Lower leg skin (tissue), 4 donors: ENCODE data around the gene ADGRA1. TPM values are rescaled to one million over a fixed set of nuclear protein-coding genes. Genes with fewer than 3 reads are reported as not detected.

ENCODE experiments used
- DNase-seq, 2 donors: peaks; one replicate each; pipeline ENCODE4 v3.0.0-alpha.2; 2019; ENCODE audit warnings: low spot score in 2 of 2
- H3K4me3 ChIP-seq: fragments of 200-600 bp; sonication (generic); 2 replicates; pipeline ENCODE4 v1.5.1; 2017; ENCODE audit warnings: mild to moderate bottlenecking, low read depth; ENCODE audit not compliant: poor library complexity, severe bottlenecking
- CTCF ChIP-seq, 3 donors: fragments of 450-650 bp; IDR thresholded peaks; one replicate each; pipeline ENCODE4 v1.5.1; 2016; ENCODE audit warnings: antibody characterized with exemption in 3 of 3, mild to moderate bottlenecking in 3 of 3, moderate library complexity in 2 of 3
- POLR2A ChIP-seq, 2 donors: fragments of 450-650 bp; IDR thresholded peaks; one replicate each; pipeline ENCODE4 v1.6.1; 2016 to 2017; ENCODE audit warnings: antibody characterized with exemption in 2 of 2, mild to moderate bottlenecking in 1 of 2, moderate library complexity in 1 of 2
- whole genome bisulfite sequencing, 2 donors: methylation state at CpG; one replicate each; pipeline ENCODE4 v1.1.5; 2018; 5-methylcytosine and 5-hydroxymethylcytosine counted together
- intact Hi-C: fragments of 100-400 bp; cut with DNase I; formaldehyde crosslinking; loops from one replicate; pipeline ENCODE4 v1.15.0; 2023; ENCODE audit warnings: low total_unique reads
- total RNA-seq, 4 donors: library from RNA; depleted of rRNA; stranded (reverse); fragments of >200 nt; gene quantifications; one replicate each; pipeline ENCODE4 v1.1.0, GENCODE V29; 2016

Gene ADGRA1
- total RNA-seq, 4 donors from 2014 or later = not detected

GRCh38 chr10:133045556-133046389 is 42.0 kb upstream of the ADGRA1 start:
- intact Hi-C loops = no loop called here
- TF ChIP-seq POLR2A (IDR thresholded peaks at IDR 0.05) (no peak), CTCF (IDR thresholded peaks at IDR 0.05) (no peak)
- H3K4me3 ChIP-seq = no peak overlapping the region
- DNase-seq = no peak
- 56 to 59% methylated on average over 25 to 26 of the region's 26 CpGs for WGBS, 2 donors

DNA sequence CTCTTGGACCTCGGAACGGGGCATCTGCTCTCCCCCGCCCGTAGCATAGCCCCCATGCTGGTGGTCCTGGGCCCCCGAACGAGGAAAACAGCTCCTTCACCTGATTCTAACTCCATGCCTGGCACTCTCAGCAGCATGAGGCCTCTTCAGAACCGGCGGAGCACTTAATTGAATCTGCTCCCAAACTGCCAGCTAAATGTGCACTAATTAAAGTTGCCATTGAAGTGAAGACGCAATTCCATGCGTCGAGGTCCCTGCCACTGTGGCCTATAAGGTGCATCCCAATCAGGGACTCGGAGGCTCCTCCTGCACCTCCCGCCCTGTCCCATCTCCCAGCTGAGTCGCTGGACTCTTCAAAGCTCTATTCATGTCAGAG is 41.3 kb upstream of the ADGRA1 start:
- TF ChIP-seq CTCF (IDR thresholded peaks at IDR 0.05) (no peak), POLR2A (IDR thresholded peaks at IDR 0.05) (no peak)

GRCh38 chr10:133047526-133048123 is 40.1 kb upstream of the ADGRA1 start:
- TF ChIP-seq POLR2A (IDR thresholded peaks at IDR 0.05) (no peak), CTCF (IDR thresholded peaks at IDR 0.05) (no peak)
- no peak for DNase-seq
- intact Hi-C loops = no loop called here
- no peak overlapping the region for H3K4me3 ChIP-seq
- WGBS, 2 donors = 87 to 89% methylated on average over 31 to 37 of the region's 42 CpGs

More for the DNA sequence above, 41.3 kb upstream of the ADGRA1 start:
- WGBS, 2 donors = 58 to 62% methylated on average over 14 of the region's 14 CpGs
- no peak for DNase-seq
- no peak overlapping the region for H3K4me3 ChIP-seq
- intact Hi-C loops = no loop called here

DNA sequence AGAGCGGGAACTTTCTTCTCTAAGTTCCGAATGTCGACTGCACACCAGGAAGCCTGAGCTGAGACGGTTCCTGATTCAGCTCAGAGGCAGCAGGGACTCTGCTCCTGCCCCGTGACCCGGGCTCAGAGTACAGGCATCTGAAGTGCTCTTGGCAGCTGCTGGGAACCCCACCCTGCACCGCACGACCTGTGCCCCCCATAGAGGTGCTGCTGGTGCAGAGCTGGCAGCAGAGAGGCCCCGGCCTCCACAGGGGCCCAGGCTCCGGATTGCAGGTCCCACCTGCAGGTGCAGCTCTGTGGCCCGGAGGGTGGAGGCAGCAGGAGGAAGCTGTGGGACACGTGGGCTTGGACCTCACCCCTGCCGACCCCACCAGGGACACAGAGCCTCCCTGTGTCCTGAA is 39.5 kb upstream of the ADGRA1 start:
- no peak for TF ChIP-seq CTCF (IDR thresholded peaks at IDR 0.05)
- TF ChIP-seq POLR2A (IDR thresholded peaks at IDR 0.05) = no peak
- no peak for DNase-seq
- intact Hi-C loops = no loop called here
- no peak overlapping the region for H3K4me3 ChIP-seq
- WGBS, 2 donors = 64 to 76% methylated on average over 11 to 13 of the region's 13 CpGs

DNA sequence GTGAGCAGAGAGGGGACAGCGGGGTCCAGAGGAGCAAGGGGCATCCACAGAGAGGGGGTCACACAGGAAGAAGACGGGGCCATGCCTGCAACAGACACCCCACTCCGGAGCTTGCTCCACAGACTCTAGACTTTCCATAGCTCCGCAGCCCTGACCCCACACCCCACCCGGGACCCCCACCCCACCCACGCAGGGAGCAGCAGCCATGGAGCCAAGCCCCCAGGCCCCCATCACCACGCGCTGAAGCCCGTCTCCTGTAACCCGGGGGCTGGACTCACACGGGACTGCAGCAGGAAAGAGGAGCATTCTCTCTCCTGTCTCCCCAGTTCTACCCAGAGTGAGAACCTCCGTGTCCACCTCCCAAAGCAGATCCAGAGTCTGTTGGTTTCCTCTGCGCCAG is 38.8 kb upstream of the ADGRA1 start:
- no peak overlapping the region for H3K4me3 ChIP-seq
- WGBS, 2 donors = 80 to 89% methylated on average over 11 to 13 of the region's 13 CpGs
- no peak for DNase-seq
- intact Hi-C loops = no loop called here
- TF ChIP-seq POLR2A (IDR thresholded peaks at IDR 0.05) (no peak), CTCF (IDR thresholded peaks at IDR 0.05) (no peak)
